Stimulated activated CD4-positive, alpha-beta T cell treated with anti-CD3 and anti-CD28 coated beads, Interleukin-4, amount 100 ng/mL, for 24 hours (primary cell): Measurements from ENCODE around the gene KCNJ12.
"Not testable (repeated sequence)": the region's sequence is repeated elsewhere in the genome, so short reads cannot be mapped to it uniquely, and the experiment has no call there.

ENCODE experiments used
- DNase-seq: peaks from one replicate; pipeline ENCODE4 v3.0.0-alpha.2; 2020

Gene KCNJ12

DNA sequence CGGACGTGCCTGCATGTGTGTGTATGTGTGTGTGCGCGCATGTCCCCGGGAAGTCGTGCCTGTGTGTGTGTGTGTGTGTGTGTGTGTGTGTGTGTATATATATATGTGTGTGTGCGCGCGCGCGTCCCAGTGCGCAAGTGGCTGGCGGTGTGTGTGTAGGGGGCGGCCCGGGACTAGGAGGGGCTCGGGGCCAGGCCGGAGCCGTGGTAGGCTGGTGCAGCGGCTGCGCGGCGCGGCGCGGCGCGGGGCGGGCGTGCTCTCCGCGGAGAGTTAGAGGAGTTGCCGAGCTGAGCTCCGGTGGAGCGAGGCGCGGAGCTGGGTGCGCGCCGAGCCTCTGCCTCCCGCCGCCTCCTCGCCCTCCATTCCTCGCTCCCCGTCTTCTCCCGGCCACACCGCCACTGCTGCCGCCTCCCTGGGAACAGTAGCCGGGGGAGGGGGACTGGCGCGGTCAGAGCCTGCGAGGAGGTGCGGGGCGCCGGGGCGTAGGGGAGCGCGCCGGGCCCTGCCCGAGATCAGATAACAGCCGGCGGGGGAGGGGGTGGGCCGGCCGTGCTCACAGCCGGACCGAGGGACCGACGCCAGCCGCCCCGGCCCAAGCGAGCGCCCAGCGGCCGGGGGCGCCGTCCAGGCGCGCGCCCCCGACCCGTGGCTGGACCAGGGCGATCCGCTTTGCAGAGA is at the start of gene KCNJ12:
Gene KCNJ12, plus strand, starts transcription at position 277 of the 678 bp plus-strand sequence. CDS start 38,986 bp downstream, outside the sequence.
- no peak for DNase-seq

DNA sequence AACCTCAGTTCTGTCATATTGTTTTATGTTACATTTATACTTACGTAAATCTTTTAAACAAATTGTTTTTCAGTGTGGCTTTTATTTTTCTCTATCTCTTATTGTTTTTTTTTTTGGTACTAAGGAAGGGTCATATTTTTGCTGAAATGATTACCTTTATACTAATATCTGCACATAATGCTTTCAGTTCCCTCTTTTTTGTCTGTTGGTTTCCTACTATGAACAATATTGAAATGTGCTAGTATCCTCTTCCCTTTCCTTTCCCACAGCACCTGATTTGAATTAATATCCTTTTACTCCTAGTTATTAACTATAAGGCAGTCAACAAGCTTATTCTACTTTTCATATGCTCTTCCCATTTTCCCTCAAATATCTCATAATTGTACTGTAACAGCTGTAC is 48.2 kb upstream of the KCNJ12 start:
- not testable (repeated sequence) for DNase-seq

DNA sequence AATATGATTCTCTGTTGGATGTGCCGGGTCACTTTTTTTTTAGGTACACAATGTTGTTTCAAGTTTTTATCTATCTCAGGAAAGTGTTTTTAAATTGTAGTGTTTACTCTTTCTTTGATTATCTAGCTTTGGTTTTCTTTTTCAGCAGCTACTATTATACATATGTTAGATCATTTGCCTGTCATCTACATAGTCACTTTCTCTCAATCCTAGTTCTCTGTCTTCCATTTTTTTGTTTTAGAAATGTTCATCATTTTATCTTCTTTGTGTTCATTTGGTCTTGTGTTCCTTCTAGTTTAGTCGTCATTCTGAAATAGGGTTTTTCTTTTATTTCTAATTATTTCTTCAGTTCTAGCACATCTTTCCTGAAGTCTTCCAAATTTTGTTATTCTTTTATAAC is 47.4 kb upstream of the KCNJ12 start:
- DNase-seq, result not testable (repeated sequence)

DNA sequence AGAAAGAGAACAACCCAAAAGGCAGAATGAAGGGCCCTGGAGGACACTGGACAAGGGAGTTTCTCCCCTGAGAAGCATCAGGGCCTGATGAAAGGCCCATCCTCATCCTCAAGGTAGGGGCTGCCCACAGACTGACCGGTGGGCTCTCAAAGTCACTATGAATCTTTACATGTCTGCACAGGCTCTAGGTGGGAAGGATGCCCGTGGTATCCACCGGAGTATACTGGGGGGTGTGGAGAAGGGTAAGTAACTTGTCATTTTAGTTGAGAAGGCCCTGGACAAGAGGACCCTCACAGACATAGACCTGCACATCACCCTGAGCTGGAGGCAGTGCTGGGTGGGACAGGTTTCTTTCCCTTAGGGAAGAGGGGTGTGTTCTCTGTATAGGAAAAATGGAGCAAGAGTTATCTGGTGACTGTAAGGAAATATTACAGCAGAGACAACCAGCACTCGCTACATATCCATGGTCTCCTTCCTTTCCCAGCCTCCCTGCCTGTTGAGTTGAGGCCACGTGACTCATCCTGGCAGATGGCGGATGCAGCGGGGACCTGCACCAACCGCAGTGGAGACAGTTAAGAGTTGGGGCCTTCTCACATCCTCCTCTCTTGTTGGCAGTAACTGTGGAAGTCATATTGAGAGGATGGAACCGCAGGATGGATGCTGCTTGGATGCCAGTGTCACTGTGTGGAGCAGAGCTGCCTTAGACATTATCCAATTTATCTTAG is 45.6 kb upstream of the KCNJ12 start:
- no peak for DNase-seq

DNA sequence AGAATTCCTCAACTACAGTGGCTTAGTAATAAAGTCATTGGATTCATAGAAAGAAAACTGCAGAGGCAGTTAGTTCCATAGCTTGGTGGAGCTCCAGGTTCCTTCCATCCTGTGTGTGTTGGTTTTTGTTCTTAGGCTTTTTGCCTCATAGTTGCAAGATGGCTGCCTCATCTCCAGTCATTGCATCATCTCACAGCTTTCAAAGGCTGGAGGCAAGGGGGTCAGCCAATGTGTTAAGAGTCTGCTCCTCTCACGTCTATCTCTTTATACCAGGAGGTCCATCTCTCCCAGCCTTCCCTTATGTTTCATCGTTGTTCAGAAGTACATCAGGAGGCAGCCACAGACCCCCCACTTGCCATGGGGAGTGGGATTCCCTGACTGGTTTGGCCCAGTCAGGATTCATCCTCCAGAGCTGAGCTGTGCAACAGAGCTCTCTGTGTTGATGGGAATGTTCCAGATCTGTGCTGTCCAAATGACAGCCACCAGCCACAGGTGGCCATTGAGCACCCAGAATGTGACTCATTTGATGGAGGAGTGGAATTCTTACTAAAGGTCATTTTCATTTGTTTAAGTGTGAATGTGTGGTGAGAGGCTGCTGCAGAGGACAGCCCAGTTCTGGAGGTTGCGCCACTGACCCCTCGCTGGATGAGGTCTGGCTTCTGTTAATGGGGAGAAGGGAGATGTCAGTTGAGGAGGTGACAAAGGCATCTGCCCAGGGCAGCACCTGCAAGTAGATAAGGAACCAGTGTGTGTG is 39.4 kb upstream of the KCNJ12 start:
- DNase-seq, result not testable (repeated sequence)

DNA sequence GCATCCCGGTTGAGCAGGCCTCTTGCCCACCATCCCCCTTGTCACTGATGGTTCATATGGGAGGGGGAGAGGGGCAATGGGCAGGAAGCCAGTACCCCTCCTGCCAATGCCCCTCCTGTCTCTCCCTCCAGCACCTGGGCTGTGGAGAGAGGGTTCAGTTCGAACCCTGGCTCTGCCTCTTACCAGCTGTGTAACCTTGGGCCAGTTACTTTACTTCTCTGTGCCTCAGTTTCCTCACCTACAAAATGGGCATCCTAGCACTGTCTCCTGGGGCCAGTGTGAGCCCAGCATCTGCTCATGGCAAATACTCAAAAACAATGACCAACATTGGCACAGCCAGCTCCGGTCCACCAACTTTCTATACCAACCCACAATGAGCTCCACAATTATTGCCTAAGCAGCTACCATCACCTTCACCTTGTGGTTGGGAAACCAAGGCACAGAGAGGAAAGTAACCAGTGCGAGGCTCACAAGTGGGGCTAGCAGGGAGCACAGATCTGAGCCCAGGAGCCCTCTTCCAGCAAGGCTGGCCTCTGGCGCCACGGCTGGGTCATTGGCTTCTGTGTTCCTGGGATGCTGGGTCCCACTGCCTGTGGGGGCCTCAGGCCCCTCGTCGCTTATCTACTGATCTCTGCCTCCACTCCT is 38.1 kb upstream of the KCNJ12 start:
- not testable (repeated sequence) for DNase-seq

GRCh38 chr17:21339011-21339410 is 37.1 kb upstream of the KCNJ12 start:
- DNase-seq, result no peak

- not testable (repeated sequence) for DNase-seq
Observed at GRCh38 chr17:21339571-21339970, 36.6 kb upstream of the KCNJ12 start.

- DNase-seq, result not testable (repeated sequence)
Observed at GRCh38 chr17:21340407-21340806, 35.8 kb upstream of the KCNJ12 start.

- DNase-seq, result not testable (repeated sequence)
Observed at GRCh38 chr17:21341279-21341678, 34.9 kb upstream of the KCNJ12 start.

DNA sequence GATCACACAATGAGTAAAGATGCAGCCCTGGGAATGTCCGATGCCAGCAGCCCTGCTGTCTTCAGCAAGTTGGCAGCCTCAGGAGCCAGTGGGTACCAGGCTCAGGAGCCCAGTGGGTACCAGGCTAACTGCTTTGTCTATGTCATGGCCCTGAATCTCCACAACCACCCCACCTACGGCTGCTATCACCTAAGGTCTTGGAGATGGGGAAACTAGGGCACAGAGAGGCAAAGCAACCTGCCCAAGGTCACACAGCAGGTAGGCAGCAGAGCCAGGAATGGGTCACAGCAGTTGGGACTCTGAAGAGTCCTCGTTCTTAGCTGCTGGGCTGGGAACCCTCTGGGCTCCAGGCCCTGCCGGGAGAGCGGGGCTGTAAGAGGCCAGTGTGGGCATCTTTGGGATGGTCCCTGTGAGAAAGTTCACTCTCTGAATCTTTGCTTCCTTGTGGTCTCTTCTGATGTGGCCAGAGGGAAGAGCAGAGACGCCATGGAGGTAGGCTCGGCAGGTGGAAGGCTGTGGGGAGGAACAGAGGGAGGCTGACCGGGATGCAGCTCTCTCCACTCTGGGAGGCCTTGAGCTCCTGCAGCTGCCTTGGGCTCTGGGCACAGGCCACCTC is 34.1 kb upstream of the KCNJ12 start:
- DNase-seq, result not testable (repeated sequence)

- not testable (repeated sequence) for DNase-seq
Observed at GRCh38 chr17:21343061-21343949, 32.9 kb upstream of the KCNJ12 start.

- DNase-seq, result not testable (repeated sequence)
Observed at GRCh38 chr17:21344801-21345200, 31.4 kb upstream of the KCNJ12 start.

DNA sequence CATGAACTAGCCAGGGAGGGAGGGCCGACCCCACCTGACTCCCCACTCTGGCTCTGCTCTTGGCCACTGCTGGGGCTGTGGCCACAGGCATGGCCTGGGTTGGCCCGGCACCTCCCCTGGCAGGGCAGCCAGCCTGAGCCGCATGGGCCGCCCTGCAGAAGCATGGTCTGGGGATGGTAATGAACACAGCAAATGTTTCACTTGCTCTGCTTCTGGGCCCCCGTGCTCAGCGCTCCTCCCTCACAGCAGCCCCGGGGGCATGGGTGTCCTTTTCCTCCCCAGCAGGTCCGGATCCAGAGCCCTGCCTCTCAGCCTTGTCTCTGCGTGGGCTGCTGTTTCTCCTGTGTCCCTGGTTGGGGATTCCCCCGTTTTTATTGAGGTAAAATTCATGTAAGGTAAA is 30.9 kb upstream of the KCNJ12 start:
- no peak for DNase-seq

- not testable (repeated sequence) for DNase-seq
Observed at GRCh38 chr17:21346107-21346506, 30.1 kb upstream of the KCNJ12 start.

DNA sequence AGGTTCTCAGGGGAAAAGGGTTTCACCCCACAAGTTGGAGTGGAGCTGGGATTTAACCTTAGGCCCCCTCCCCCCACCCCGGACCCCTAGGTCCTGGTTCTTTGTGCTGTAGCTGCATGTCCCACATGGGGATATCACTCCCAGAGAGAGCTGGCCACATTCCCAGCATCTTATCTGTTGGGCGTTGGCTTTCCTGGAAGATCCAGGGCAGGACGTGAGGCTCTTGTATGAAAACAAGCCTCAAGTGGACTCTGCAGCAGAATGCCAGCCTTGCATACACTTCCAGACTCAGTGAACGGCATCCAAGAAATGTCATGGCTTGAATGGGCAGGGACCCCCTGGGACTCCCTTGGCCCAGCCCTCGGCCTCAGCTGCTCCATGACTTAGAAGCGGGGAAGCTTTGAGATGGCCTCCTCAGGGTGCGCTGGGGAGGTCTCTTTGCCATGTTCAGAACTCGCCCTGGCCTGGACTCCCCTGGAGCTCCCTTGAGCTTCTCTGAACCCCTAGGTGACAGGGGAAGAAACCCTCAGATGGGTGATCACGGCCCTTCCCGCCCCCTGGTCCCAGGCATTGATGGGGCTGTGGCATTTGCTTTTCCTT is 29.4 kb upstream of the KCNJ12 start:
- not testable (repeated sequence) for DNase-seq

GRCh38 chr17:21347660-21348059 is 28.5 kb upstream of the KCNJ12 start:
- not testable (repeated sequence) for DNase-seq

- not testable (repeated sequence) for DNase-seq
Observed at GRCh38 chr17:21348081-21348925, 27.9 kb upstream of the KCNJ12 start.

- DNase-seq, result not testable (repeated sequence)
Observed at GRCh38 chr17:21348926-21349261, 27.3 kb upstream of the KCNJ12 start.
